ENCODE measurements around the gene EVX2. TPM values are rescaled to one million over a fixed set of nuclear protein-coding genes. Genes with fewer than 3 reads are reported as not detected.
A peak's percentile ranks its signal among the peaks of the same experiment; 100 is the strongest.

Gene EVX2
- total and polyA plus RNA-seq, 8 donors: not detected

GRCh38 chr2:176124110-176124946 lies 40.6 kb upstream of the EVX2 start:
- no peak for DNase-seq
- no peak for TF ChIP-seq POLR2AphosphoS5 (IDR thresholded peaks at IDR 0.05)
- no peak for TF ChIP-seq EP300 (IDR thresholded peaks at IDR 0.05)
- TF ChIP-seq POLR2A (IDR thresholded peaks at IDR 0.05): no peak
- TF ChIP-seq, protein P1, sequence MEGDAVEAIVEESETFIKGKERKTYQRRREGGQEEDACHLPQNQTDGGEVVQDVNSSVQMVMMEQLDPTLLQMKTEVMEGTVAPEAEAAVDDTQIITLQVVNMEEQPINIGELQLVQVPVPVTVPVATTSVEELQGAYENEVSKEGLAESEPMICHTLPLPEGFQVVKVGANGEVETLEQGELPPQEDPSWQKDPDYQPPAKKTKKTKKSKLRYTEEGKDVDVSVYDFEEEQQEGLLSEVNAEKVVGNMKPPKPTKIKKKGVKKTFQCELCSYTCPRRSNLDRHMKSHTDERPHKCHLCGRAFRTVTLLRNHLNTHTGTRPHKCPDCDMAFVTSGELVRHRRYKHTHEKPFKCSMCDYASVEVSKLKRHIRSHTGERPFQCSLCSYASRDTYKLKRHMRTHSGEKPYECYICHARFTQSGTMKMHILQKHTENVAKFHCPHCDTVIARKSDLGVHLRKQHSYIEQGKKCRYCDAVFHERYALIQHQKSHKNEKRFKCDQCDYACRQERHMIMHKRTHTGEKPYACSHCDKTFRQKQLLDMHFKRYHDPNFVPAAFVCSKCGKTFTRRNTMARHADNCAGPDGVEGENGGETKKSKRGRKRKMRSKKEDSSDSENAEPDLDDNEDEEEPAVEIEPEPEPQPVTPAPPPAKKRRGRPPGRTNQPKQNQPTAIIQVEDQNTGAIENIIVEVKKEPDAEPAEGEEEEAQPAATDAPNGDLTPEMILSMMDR (IDR thresholded peaks at IDR 0.05): no peak
- Histone ChIP-seq H3K27me3 (peaks cover 51 to 100% (median 92%) of the 10 kb centered on the region in 3 donors), H3K4me1 (peaks cover 15 to 45% (median 32%) of the 10 kb centered on the region in 4 donors), H3K9me3 (peaks cover 0 to 31% (median 0%) of the 10 kb centered on the region in 4 donors), H3K4me3 (no peak overlapping the region), H3K36me3 (no peaks in the 10 kb centered on the region), H3K27ac (no peak overlapping the region)
- intact Hi-C loops (cut with DNase I; ENCODE audit: low total_unique reads): loop anchor here (10.0 kb wide), 1 partner anchor 530 kb away; no protein-coding TSS in a partner anchor
- 11 to 27% (median 14%) methylated on average over 22 to 34 of the region's 34 CpGs for WGBS, 5 donors

DNA sequence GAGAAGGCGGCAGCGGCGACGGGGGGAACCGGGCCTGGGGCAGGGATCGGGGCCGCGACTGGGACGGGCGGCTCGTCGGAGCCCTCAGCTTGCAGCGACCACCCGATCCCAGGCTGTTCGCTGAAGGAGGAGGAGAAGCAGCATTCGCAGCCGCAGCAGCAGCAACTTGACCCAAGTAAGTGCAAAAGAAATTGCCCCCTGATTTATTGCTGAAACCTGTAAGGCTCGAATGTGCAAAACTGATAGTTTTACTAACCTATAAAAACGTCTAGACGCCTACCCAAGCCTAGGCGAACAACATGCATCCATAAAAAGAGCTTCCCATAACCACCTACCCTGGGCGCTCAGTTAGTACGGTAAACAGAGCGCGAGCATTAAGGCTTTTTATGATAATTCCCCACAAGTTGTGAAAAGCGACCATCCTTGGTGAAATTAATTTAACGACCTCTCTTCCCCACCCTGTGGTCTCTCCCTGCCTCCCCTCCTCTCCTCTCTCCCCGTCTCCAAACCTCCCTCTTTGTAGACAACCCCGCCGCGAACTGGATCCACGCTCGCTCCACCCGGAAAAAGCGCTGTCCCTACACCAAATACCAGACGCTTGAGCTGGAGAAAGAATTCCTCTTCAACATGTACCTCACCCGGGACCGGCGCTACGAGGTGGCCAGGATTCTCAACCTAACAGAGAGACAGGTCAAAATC lies 39.8 kb upstream of the EVX2 start:
- no peaks in the 10 kb centered on the region for H3K36me3 ChIP-seq
- DNase-seq: no peak
- H3K4me3 ChIP-seq: peak overlapping the region; percentile 38 to 47 (median 40)
- peaks cover 45 to 100% (median 90%) of the 10 kb centered on the region in 3 donors for H3K27me3 ChIP-seq
- peaks cover 0 to 23% (median 0%) of the 10 kb centered on the region in 4 donors for H3K9me3 ChIP-seq
- peak overlapping the region in 1 of 5 donors; percentile 57 for H3K27ac ChIP-seq
- intact Hi-C loops (cut with DNase I; ENCODE audit: low total_unique reads): loop anchor here (10.0 kb wide), 1 partner anchor 531 kb away; no protein-coding TSS in a partner anchor
- TF ChIP-seq EP300 (IDR thresholded peaks at IDR 0.05) (no peak), POLR2A (IDR thresholded peaks at IDR 0.05) (no peak), POLR2AphosphoS5 (IDR thresholded peaks at IDR 0.05) (no peak)
- TF ChIP-seq, protein P1 (IDR thresholded peaks at IDR 0.05): no peak
- H3K4me1 ChIP-seq: peaks cover 11 to 38% (median 26%) of the 10 kb centered on the region in 4 donors
- WGBS, 5 donors: 5 to 8% (median 7%) methylated on average over 39 to 40 of the region's 40 CpGs

GRCh38 chr2:176122683-176123410 lies 39.1 kb upstream of the EVX2 start, which contains the start of gene HOXD9:
TSS of gene HOXD9 (plus strand) at chr2:176122719. CDS start at chr2:176122769, 50 bp downstream.
- H3K4me1 ChIP-seq: peaks cover 11 to 32% (median 21%) of the 10 kb centered on the region in 4 donors
- peak within 1 kb of the TSS in 2 of 5 donors; percentile 57 to 66 for H3K27ac ChIP-seq
- peak within 1 kb of the TSS; percentile 38 to 47 (median 40) for H3K4me3 ChIP-seq
- DNase-seq: peak in 1 of 2 donors; percentile 72
- no peak for TF ChIP-seq POLR2A (IDR thresholded peaks at IDR 0.05)
- TF ChIP-seq POLR2AphosphoS5 (IDR thresholded peaks at IDR 0.05): no peak
- TF ChIP-seq EP300 (IDR thresholded peaks at IDR 0.05): no peak
- TF ChIP-seq, protein P1 (IDR thresholded peaks at IDR 0.05): no peak
- H3K9me3 ChIP-seq: peaks cover 0 to 23% (median 0%) of the 10 kb centered on the region in 4 donors
- peaks cover 50 to 100% (median 90%) of the 10 kb centered on the region in 3 donors for H3K27me3 ChIP-seq
- 1 to 11% (median 4%) methylated on average over 42 to 84 of the region's 84 CpGs for WGBS, 5 donors
- intact Hi-C loops (cut with DNase I; ENCODE audit: low total_unique reads): loop anchor here (10.0 kb wide), 1 partner anchor 532 kb away; no protein-coding TSS in a partner anchor
- no peaks in the 10 kb centered on the region for H3K36me3 ChIP-seq

Measured in stomach (tissue), 9 donors.